Measurements from ENCODE around the gene MTF1.
A peak's percentile ranks its signal among the peaks of the same experiment; 100 is the strongest.
"Not testable (repeated sequence)": the region's sequence is repeated elsewhere in the genome, so short reads cannot be mapped to it uniquely, and the experiment has no call there.

Gene MTF1

GRCh38 chr1:37859507-37860345 is at the start of gene MTF1:
Gene MTF1 (minus strand): TSS chr1:37859592. CDS start chr1:37857658, 1,934 bp downstream.
- Histone ChIP-seq H3K36me3 (ENCODE audit: insufficient read depth, low read length) (peaks cover 24% of the 10 kb centered on the region), H3K4me3 (ENCODE audit: low read depth in 1 of 2, low read length in 2 of 2) (peak within 1 kb of the TSS; percentile 98 to 99), H3K4me1 (ENCODE audit: insufficient read depth, low read length) (peaks cover 23% of the 10 kb centered on the region), H3K27me3 (ENCODE audit: control insufficient read depth in 1 of 2, insufficient read depth in 2 of 2, low read length in 2 of 2) (no peaks in the 10 kb centered on the region), H3K27ac (ENCODE audit: low read depth, low read length) (peak within 1 kb of the TSS; percentile 97), H3K9ac (ENCODE audit: low read length) (peak within 1 kb of the TSS; percentile 97), H3K9me3 (ENCODE audit: low read length) (no peaks in the 10 kb centered on the region)

DNA sequence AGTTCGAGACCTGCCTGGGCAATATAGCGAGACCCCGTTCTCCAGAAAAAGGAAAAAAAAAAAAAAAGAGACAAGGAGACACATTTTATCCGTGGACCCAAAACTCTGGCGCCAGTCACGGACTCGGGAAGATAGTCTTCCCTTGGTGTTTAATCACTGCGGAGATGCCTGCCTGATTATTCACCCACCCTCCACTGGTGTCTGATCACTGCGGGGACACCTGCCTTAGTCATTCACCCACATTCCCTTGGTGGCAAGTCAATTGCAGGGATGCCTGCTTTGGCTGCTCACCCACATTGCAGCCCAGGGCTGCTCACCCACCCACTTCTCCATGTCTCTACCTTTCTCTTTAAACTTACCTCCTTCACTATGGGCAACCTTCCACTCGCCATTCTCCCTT is 49.1 kb upstream of the MTF1 start:
- H3K27ac ChIP-seq (ENCODE audit: low read depth, low read length); H3K9ac ChIP-seq (ENCODE audit: low read length); H3K4me1 ChIP-seq (ENCODE audit: insufficient read depth, low read length); H3K36me3 ChIP-seq (ENCODE audit: insufficient read depth, low read length); H3K4me3 ChIP-seq (ENCODE audit: low read depth in 1 of 2, low read length in 2 of 2); H3K27me3 ChIP-seq (ENCODE audit: control insufficient read depth in 1 of 2, insufficient read depth in 2 of 2, low read length in 2 of 2); H3K9me3 ChIP-seq (ENCODE audit: low read length): not testable (repeated sequence)

GRCh38 chr1:37907416-37908125 is 48.2 kb upstream of the MTF1 start:
- not testable (repeated sequence) for H3K36me3 ChIP-seq (ENCODE audit: insufficient read depth, low read length); H3K9ac ChIP-seq (ENCODE audit: low read length); H3K4me1 ChIP-seq (ENCODE audit: insufficient read depth, low read length); H3K9me3 ChIP-seq (ENCODE audit: low read length); H3K27ac ChIP-seq (ENCODE audit: low read depth, low read length); H3K4me3 ChIP-seq (ENCODE audit: low read depth in 1 of 2, low read length in 2 of 2); H3K27me3 ChIP-seq (ENCODE audit: control insufficient read depth in 1 of 2, insufficient read depth in 2 of 2, low read length in 2 of 2)

GRCh38 chr1:37906591-37906990 is 47.2 kb upstream of the MTF1 start:
- not testable (repeated sequence) for H3K4me3 ChIP-seq (ENCODE audit: low read depth in 1 of 2, low read length in 2 of 2); H3K9ac ChIP-seq (ENCODE audit: low read length); H3K9me3 ChIP-seq (ENCODE audit: low read length); H3K36me3 ChIP-seq (ENCODE audit: insufficient read depth, low read length); H3K27ac ChIP-seq (ENCODE audit: low read depth, low read length); H3K4me1 ChIP-seq (ENCODE audit: insufficient read depth, low read length); H3K27me3 ChIP-seq (ENCODE audit: control insufficient read depth in 1 of 2, insufficient read depth in 2 of 2, low read length in 2 of 2)

- Histone ChIP-seq H3K9me3 (ENCODE audit: low read length) (no peaks in the 10 kb centered on the region), H3K27me3 (ENCODE audit: control insufficient read depth in 1 of 2, insufficient read depth in 2 of 2, low read length in 2 of 2) (no peaks in the 10 kb centered on the region), H3K4me3 (ENCODE audit: low read depth in 1 of 2, low read length in 2 of 2) (no peak overlapping the region), H3K36me3 (ENCODE audit: insufficient read depth, low read length) (no peaks in the 10 kb centered on the region), H3K4me1 (ENCODE audit: insufficient read depth, low read length) (no peaks in the 10 kb centered on the region), H3K9ac (ENCODE audit: low read length) (no peak overlapping the region), H3K27ac (ENCODE audit: low read depth, low read length) (no peak overlapping the region)
Observed at GRCh38 chr1:37905727-37906126, 46.3 kb upstream of the MTF1 start.

DNA sequence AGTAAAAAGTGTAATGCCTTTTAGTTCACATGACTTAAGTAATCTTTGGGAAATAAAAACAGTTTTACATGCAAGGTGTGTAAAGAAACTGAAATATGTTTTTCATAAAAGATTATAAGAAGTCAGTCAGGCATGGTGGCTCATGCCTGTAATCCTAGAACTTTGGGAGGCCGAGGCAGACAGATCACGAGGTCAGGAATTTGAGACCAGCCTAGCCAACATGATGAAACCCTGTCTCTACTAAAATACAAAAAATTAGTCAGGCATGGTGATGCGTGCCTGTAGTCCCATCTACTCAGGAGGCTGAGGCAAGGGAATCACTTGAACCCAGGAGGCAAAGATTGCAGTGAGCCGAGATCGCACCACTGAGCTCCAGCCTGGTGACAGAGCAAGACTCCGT is 44.5 kb upstream of the MTF1 start:
- H3K4me1 ChIP-seq (ENCODE audit: insufficient read depth, low read length); H3K9me3 ChIP-seq (ENCODE audit: low read length); H3K9ac ChIP-seq (ENCODE audit: low read length); H3K27ac ChIP-seq (ENCODE audit: low read depth, low read length); H3K4me3 ChIP-seq (ENCODE audit: low read depth in 1 of 2, low read length in 2 of 2); H3K27me3 ChIP-seq (ENCODE audit: control insufficient read depth in 1 of 2, insufficient read depth in 2 of 2, low read length in 2 of 2); H3K36me3 ChIP-seq (ENCODE audit: insufficient read depth, low read length): not testable (repeated sequence)

- no peak overlapping the region for H3K4me3 ChIP-seq (ENCODE audit: low read depth in 1 of 2, low read length in 2 of 2)
- H3K27ac ChIP-seq (ENCODE audit: low read depth, low read length) = no peak overlapping the region
- H3K9me3 ChIP-seq (ENCODE audit: low read length) = no peaks in the 10 kb centered on the region
- H3K4me1 ChIP-seq (ENCODE audit: insufficient read depth, low read length) = no peaks in the 10 kb centered on the region
- no peak overlapping the region for H3K9ac ChIP-seq (ENCODE audit: low read length)
- H3K36me3 ChIP-seq (ENCODE audit: insufficient read depth, low read length) = no peaks in the 10 kb centered on the region
- H3K27me3 ChIP-seq (ENCODE audit: control insufficient read depth in 1 of 2, insufficient read depth in 2 of 2, low read length in 2 of 2) = no peaks in the 10 kb centered on the region
Observed at GRCh38 chr1:37902983-37903382, 43.6 kb upstream of the MTF1 start.

- H3K4me3 ChIP-seq (ENCODE audit: low read depth in 1 of 2, low read length in 2 of 2) = no peak overlapping the region
- no peak overlapping the region for H3K9ac ChIP-seq (ENCODE audit: low read length)
- no peaks in the 10 kb centered on the region for H3K4me1 ChIP-seq (ENCODE audit: insufficient read depth, low read length)
- H3K36me3 ChIP-seq (ENCODE audit: insufficient read depth, low read length) = no peaks in the 10 kb centered on the region
- no peaks in the 10 kb centered on the region for H3K27me3 ChIP-seq (ENCODE audit: control insufficient read depth in 1 of 2, insufficient read depth in 2 of 2, low read length in 2 of 2)
- H3K9me3 ChIP-seq (ENCODE audit: low read length) = no peaks in the 10 kb centered on the region
- no peak overlapping the region for H3K27ac ChIP-seq (ENCODE audit: low read depth, low read length)
Observed at GRCh38 chr1:37901893-37902225, 42.5 kb upstream of the MTF1 start.

GRCh38 chr1:37901191-37901892 is 42.0 kb upstream of the MTF1 start:
- no peaks in the 10 kb centered on the region for H3K4me1 ChIP-seq (ENCODE audit: insufficient read depth, low read length)
- H3K9ac ChIP-seq (ENCODE audit: low read length) = no peak overlapping the region
- no peaks in the 10 kb centered on the region for H3K27me3 ChIP-seq (ENCODE audit: control insufficient read depth in 1 of 2, insufficient read depth in 2 of 2, low read length in 2 of 2)
- H3K4me3 ChIP-seq (ENCODE audit: low read depth in 1 of 2, low read length in 2 of 2) = no peak overlapping the region
- H3K9me3 ChIP-seq (ENCODE audit: low read length) = no peaks in the 10 kb centered on the region
- H3K27ac ChIP-seq (ENCODE audit: low read depth, low read length) = no peak overlapping the region
- no peaks in the 10 kb centered on the region for H3K36me3 ChIP-seq (ENCODE audit: insufficient read depth, low read length)

DNA sequence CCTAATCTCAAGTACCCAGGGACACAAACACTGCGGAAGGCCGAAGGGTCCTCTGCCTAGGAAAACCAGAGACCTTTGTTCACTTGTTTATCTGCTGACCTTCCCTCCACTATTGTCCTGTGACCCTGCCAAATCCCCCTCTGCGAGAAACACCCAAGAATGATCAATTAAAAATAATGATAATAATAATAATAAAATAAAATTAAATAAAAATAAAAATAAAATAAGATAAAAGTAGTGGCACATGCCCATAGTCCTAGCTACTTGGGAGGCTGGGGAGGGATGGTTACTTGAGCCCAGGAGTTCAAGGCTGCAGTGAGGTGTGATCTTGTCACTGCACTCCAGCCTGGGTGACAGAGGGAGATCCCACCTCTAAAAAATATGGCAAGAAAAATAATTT is 38.2 kb upstream of the MTF1 start:
- not testable (repeated sequence) for H3K27me3 ChIP-seq (ENCODE audit: control insufficient read depth in 1 of 2, insufficient read depth in 2 of 2, low read length in 2 of 2); H3K9ac ChIP-seq (ENCODE audit: low read length); H3K27ac ChIP-seq (ENCODE audit: low read depth, low read length); H3K36me3 ChIP-seq (ENCODE audit: insufficient read depth, low read length); H3K4me1 ChIP-seq (ENCODE audit: insufficient read depth, low read length); H3K4me3 ChIP-seq (ENCODE audit: low read depth in 1 of 2, low read length in 2 of 2); H3K9me3 ChIP-seq (ENCODE audit: low read length)

DNA sequence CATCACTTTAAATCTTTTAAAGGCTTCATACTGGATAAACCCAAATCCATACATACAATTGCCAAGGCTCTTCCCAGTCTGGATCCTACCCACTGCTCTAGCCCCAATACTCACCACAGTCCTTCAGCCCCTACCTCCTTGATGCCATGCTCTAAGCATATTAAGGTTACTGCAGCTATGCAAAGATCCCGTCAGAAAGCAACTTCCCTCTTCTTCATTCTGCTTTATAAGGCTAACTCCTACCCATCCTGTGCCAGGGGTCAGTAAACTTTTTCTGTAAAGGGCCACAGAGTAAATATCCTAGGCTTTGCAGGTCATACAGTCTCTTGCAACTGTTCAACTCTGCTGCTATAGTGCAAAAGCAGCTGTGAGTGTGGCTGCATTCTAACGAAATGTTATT is 34.3 kb upstream of the MTF1 start:
- H3K9me3 ChIP-seq (ENCODE audit: low read length) = no peaks in the 10 kb centered on the region
- H3K27ac ChIP-seq (ENCODE audit: low read depth, low read length) = no peak overlapping the region
- H3K9ac ChIP-seq (ENCODE audit: low read length) = no peak overlapping the region
- H3K27me3 ChIP-seq (ENCODE audit: control insufficient read depth in 1 of 2, insufficient read depth in 2 of 2, low read length in 2 of 2) = no peaks in the 10 kb centered on the region
- no peak overlapping the region for H3K4me3 ChIP-seq (ENCODE audit: low read depth in 1 of 2, low read length in 2 of 2)
- no peaks in the 10 kb centered on the region for H3K4me1 ChIP-seq (ENCODE audit: insufficient read depth, low read length)
- peaks cover 20% of the 10 kb centered on the region for H3K36me3 ChIP-seq (ENCODE audit: insufficient read depth, low read length)
